ENCODE measurements around the gene SHANK1.
"Not testable (repeated sequence)": the region's sequence is repeated elsewhere in the genome, so short reads cannot be mapped to it uniquely, and the experiment has no call there.

SHANK1 gene

DNA sequence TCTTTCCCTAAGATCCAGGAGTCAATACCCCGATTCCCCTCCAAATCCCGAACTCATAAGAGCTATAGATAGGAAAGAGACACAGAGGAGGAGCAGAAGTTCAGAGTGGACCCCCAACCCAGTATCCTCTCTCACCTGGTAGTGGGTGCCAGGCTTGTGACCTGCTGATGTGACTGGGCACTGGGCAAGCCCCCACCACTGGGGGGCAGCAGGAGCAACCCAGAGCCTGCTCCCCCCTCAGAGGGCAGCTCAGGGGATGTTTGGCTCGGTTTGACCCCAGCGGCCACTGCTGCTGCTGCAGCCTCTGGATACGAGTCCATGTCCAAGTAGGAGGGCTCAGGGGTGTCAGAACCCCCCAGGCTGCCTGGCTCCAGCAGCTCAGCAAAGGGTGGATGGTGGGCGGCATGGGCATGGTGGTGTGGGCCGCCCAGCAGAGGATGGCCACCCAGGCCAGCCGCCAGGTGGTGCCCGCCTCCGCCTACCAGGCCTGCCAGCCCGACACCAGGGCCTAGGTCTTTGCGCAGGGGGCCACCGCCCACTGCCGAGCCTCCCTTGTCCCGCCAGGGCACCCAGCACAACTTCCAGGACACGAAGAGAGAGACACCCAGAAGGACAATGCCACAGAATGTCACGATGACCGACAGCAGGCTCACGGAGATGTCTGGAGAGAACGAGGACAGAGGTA lies 87.3 kb downstream of the SHANK1 start:
- no peak for DNase-seq

DNA sequence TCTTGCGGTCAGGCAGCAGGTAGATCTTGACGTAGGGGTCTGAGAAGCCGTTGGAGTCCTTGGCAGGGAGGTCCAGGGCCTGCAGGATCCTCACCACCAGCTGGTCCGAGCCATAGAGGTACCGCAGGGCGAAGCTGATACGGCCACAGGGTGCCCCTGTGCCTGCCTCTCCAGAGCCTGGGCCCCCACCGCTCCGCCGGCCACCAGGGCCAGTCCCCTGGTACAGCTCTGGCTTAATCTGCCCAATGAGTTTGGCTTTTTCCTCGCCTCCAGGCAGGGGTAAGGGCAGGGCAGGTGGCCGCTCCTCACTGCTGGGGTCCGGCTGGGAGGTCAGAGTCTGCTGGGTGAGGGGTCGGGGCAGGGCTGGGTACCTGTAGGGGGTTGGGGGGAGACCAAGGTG lies 89.8 kb downstream of the SHANK1 start:
- no peak for DNase-seq

DNA sequence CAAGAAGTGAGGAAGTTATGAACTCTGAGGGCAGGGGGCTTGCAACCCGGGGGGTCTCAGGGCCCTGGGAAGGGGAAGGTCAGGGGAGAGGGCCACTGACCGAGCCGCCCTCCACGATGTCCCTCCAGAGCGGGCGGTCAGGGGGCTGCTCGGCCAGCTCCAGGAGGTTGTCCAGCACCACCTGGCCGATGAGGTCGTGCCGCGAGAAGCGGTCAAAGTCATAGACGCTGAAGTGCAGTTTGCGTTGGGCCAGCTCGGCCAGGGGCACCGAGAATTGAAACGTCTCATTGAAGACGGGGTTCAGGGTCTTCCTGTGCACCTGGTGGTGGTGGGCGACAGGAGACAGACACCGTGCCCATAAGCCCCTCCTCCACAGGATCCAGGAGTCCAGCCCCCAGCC lies 90.4 kb downstream of the SHANK1 start:
- no peak for DNase-seq

DNA sequence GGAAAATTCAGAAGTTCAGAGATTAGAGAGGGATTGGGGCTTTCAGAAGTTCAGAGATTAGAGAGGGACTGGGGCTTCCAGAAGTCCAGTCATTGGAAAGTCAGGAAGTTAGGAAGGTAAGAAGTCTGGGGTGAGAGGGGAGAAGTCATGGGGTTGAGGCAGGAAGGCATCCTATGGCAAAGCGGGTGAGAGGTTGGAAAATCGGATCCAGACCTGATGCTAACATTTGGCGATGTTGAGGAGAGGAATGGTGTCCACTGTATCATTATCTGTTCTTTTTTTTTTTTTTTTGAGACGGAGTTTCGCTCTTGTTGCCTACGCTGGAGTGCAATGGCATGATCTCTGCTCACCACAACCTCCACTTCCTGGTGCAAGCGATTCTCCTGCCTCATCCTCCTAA lies 91.1 kb downstream of the SHANK1 start:
- no peak for DNase-seq

DNA sequence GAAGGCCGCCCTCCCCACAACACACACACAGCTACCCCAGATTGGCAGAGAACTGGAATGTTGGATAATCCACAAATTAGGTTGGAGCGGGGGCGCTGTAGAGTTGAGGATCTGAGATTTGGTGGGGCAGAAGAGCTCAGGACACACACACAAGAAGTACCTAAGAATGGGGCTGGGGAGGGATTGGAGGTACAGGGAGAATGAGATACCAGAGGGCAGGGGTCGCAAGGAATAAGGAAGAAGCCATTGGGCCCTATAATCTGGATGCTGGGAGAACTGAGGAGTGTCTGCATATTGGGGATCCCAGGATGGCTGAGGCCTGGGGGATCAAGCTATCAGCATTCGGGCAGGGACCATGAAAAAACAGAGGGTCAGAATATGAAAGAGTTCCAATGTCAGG lies 91.5 kb downstream of the SHANK1 start:
- no peak for DNase-seq

DNA sequence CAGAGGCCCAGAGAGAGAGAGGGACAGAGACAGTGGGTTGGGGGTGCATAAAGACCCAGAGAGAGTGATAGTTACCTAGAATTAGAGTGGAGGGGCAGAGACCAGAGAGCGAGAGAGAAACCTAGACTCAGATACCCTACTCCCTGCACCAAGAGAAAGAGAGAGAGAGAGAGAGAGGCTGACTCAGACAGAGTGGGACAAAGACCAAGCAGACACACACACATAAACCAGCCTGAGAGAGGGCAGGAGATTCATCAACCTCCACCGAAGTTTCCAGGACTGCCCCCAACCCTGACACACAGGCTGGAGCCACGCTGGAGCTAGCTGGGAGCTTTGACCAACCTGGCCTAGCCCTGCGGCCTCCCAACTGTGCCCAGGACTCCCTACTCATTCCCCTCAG lies 92.8 kb downstream of the SHANK1 start:
- DNase-seq = no peak

DNA sequence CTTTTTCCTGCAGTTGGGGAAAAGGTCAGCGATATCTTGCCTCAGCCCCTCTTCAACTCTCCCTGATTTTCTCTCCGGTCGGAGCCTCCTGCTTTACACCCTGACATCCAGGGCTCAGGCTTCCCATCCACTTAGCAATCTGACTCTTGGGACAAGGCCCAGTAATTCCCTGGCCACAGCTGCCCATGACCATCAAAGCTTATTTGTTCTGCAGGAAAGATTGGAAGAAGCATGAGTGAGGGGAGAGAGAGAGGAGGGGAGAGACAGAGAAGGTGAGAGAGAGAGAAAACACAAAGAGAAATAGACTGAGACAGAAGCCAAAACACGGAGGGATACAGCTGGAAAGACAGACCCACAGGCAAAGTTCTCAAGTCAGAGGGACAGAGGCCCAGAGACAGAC lies 93.6 kb downstream of the SHANK1 start:
- no peak for DNase-seq

DNA sequence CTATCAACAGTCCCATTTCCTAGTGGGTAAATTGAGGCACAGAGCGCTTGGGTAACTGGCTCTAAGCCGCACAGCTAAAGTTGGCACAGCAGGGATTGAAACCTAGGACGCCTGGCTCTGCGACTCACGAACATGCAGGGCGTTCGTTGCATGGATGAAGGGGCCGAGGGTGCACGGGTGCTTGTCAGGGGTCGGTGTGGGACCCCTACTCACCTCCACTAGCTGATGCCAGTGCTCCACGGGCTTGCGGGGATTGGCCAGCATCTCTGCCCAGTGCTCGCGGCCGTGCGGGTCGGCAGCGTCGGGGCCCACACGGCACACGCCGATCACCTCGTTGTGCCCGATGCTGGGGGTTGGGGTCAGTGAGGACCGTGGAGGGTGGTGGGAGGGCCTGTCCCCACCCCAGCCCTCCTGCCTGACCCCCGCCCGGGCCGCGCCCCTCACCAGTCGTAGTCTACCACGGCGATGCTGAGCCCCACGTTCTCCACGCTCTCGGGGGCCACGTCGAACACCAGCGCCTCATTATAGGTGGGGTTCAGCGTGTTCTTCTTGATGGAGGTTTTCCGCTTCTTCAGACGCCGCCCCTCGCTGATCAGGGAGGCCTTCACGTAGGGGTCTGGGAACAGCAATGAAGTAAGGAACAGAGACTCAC lies 94.5 kb downstream of the SHANK1 start:
- no peak for DNase-seq

DNA sequence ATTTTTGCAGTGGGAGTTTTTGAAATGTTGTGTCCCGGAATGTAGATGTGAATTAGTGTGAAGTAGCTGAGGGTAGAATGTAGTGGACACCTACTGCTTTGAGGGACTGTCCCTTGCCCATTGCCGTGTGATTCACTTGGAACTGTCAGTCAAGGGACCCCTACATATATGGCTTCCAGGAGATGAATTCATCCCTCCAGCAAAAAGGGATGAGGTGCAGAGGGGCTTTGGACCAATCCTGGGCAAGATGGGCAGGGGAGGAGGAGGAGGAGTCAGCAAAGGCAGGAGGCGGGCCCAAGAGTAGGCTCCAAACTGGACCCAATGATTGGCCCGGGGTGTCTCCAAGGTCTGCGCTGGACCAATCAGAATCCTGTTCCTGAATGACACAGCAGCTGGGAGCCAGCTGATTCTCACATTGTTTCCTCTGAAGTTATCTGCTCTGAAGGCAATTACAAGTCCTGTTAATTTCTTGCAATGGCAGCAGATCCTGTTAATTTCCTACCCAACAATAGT lies 99.2 kb downstream of the SHANK1 start:
- DNase-seq = not testable (repeated sequence)

DNA sequence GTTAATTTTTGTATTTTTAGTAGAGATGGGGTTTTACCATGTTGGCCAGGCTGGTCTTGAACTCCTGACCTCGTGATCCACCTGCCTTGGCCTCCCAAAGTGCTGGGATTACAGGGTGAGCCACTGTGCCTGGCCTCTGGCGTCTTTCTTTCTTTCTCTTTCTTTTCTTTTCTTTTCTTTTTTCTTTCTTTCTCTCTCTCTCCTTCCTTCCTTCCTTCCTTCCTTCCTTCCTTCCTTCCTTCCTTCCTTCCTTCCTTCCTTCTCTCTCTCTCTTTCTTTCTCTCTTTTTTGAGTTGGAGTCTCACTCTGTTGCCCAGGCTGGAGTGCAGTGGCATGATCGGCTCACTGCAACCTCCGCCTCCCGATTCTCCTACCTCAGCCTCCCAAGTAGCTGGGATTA lies 100.4 kb downstream of the SHANK1 start:
- DNase-seq = not testable (repeated sequence)

DNA sequence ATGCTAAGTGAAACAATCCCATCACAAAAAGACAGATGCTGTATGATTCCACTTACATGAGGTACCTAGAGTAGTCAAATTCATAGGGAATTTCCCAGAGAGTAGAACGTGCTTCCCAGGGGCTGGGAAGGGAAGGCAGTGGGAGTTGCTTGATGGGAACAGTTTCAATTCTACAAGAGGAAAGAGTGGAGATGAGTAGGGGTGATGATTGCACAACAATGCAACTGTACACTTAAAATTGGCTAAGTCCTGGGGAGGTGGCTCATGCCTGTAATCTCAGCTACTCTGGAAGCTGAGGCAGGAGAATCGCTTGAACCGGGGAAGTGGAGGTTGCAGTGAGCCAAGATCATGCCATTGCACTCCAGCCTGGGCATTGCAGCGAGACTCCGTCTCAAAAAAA lies 101.2 kb downstream of the SHANK1 start:
- DNase-seq = not testable (repeated sequence)

DNA sequence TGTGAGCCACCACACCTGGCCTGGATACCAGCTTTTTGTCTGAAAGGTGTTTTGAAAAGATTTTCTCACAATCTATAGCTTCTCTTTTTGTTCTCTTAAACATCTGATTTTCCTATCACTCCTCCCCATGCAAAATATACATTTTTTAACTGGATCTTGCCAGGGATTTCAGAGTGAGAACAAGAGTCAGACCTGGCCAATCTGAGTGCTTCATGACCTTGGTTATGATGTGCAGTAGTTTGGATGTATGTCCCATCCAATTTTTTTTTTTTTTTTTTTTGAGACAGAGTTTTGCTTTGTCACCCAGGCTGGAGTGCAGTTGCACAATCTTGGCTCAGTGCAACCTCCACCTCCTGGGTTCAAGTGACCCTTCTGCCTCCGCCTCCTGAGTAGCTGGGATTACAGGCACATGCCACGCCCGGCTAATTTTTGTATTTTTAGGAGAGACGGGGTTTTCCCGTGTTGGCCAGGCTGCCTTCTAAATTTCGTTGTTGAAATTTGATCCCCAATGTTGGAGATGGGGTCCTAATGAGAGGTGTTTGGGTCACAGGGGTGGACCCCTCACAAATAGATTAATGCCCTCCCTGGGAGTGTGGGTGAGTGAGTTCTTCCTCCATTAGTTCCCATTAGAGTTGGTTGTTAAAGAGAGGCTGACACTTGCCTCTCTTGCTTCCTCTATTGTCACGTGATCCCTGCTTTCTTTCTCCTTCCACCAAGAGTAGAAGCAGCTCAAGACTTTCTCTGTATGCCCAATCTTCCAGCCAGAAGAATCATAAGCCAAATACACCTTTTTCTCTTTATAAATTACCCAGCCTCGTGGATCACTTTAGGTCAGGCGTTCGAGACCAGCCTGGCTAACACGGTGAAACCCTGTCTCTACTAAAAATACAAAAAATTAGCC lies 106.8 kb downstream of the SHANK1 start:
- not testable (repeated sequence) for DNase-seq
